GM12875 (cell line): ENCODE data around the gene CDH12.

Experiments
- H3K4me3 ChIP-seq: one replicate; pipeline ENCODE4 v1.5.1; 2011; ENCODE audit warnings: low read depth, low read length, control low read depth
- CTCF ChIP-seq: IDR thresholded peaks from 2 replicates; pipeline ENCODE4 v1.5.1; 2011; ENCODE audit warnings: low read depth, mild to moderate bottlenecking, control low read depth, inconsistent platforms, low read length, moderate library complexity, borderline replicate concordance; ENCODE audit not compliant: insufficient read depth

The CDH12 gene

GRCh38 chr5:22706901-22707300 lies 146.2 kb downstream of the CDH12 start:
- no peak overlapping the region for H3K4me3 ChIP-seq
- TF ChIP-seq CTCF = no peak

- no peak for TF ChIP-seq CTCF
- H3K4me3 ChIP-seq = no peak overlapping the region
Observed at GRCh38 chr5:22699319-22699718, 153.8 kb downstream of the CDH12 start.

- H3K4me3 ChIP-seq = no peak overlapping the region
- TF ChIP-seq CTCF = no peak
Observed at GRCh38 chr5:22693121-22693520, 160.0 kb downstream of the CDH12 start.

- TF ChIP-seq CTCF = no peak
Observed at GRCh38 chr5:22683050-22683449, 170.1 kb downstream of the CDH12 start.

GRCh38 chr5:22678886-22679285 lies 174.3 kb downstream of the CDH12 start:
- TF ChIP-seq CTCF = no peak
- no peak overlapping the region for H3K4me3 ChIP-seq

More at GRCh38 chr5:22683050-22683449, 170.1 kb downstream of the CDH12 start:
- no peak overlapping the region for H3K4me3 ChIP-seq

GRCh38 chr5:22673131-22673530 lies 180.0 kb downstream of the CDH12 start:
- TF ChIP-seq CTCF = no peak
- no peak overlapping the region for H3K4me3 ChIP-seq

GRCh38 chr5:22669345-22669744 lies 183.8 kb downstream of the CDH12 start:
- TF ChIP-seq CTCF = no peak
- no peak overlapping the region for H3K4me3 ChIP-seq
